GM12891 (cell line): Measurements from ENCODE around the gene OTUB1.

Experiments used
- PAX5 ChIP-seq: IDR thresholded peaks from 2 replicates; pipeline ENCODE4 v1.6.1; 2011; ENCODE audit warnings: low read length, moderate library complexity, mild to moderate bottlenecking; ENCODE audit not compliant: insufficient read depth, severe bottlenecking
- POLR2A ChIP-seq: IDR thresholded peaks from 2 replicates; pipeline ENCODE4 v1.6.1; 2011; ENCODE audit warnings: low read depth, low read length, control low read depth
- POLR2AphosphoS5 ChIP-seq: IDR thresholded peaks from 2 replicates; pipeline ENCODE4 v1.6.1; 2011; ENCODE audit warnings: low read depth, low read length, control low read depth
- POU2F2 ChIP-seq: IDR thresholded peaks from 2 replicates; pipeline ENCODE4 v1.6.1; 2011; ENCODE audit warnings: low read depth, mild to moderate bottlenecking, control low read depth, low read length, moderate library complexity
- SPI1 ChIP-seq: IDR thresholded peaks from 2 replicates; pipeline ENCODE4 v1.6.1; 2011; ENCODE audit warnings: low read depth, low read length, control low read depth
- TAF1 ChIP-seq: IDR thresholded peaks from 2 replicates; pipeline ENCODE4 v1.6.1; 2011; ENCODE audit warnings: low read depth, low read length, control low read depth

- TF ChIP-seq POLR2A (no peak), POLR2AphosphoS5 (no peak; the same call in 1 of the 2 replicates), TAF1 (no peak), POU2F2 (no peak), PAX5 (no peak), SPI1 (no peak)
Observed at GRCh38 chr11:63997104-63997700, 11.0 kb downstream of the OTUB1 start.
